H9 (cell line): ENCODE data around the gene NAE1. TPM values are rescaled to one million over a fixed set of nuclear protein-coding genes. Genes with fewer than 3 reads are reported as not detected.

Experiments
- DNase-seq: peaks from one replicate; pipeline ENCODE4 v3.0.0-alpha.2; 2017
- H2AFZ ChIP-seq: one replicate; pipeline ENCODE4 v1.6.1; 2013; ENCODE audit warnings: mild to moderate bottlenecking, low read length, control low read depth, moderate library complexity
- H2AK5ac ChIP-seq: 2 replicates; pipeline ENCODE4 v1.6.1; 2013; ENCODE audit warnings: low read length, control low read depth, mixed read lengths; ENCODE audit not compliant: insufficient read length
- H2BK120ac ChIP-seq: one replicate; pipeline ENCODE4 v1.6.1; 2013; ENCODE audit warnings: low read depth, mild to moderate bottlenecking, low read length, control low read depth, inconsistent platforms; ENCODE audit not compliant: poor library complexity, severe bottlenecking
- H2BK12ac ChIP-seq: 2 replicates; pipeline ENCODE4 v1.6.1; 2013; ENCODE audit warnings: low read length, control low read depth, mixed read lengths, low read depth; ENCODE audit not compliant: insufficient read length
- H2BK15ac ChIP-seq: 2 replicates; pipeline ENCODE4 v1.6.1; 2013; ENCODE audit warnings: low read depth, low read length, control low read depth
- H2BK20ac ChIP-seq: one replicate; pipeline ENCODE4 v1.6.1; 2013; ENCODE audit warnings: low read depth, mild to moderate bottlenecking, low read length, control low read depth, inconsistent platforms; ENCODE audit not compliant: poor library complexity, severe bottlenecking
- H2BK5ac ChIP-seq: 2 replicates; pipeline ENCODE4 v1.6.1; 2013; ENCODE audit warnings: low read length, control low read depth, mixed read lengths; ENCODE audit not compliant: insufficient read length
- H3K14ac ChIP-seq: 2 replicates; pipeline ENCODE4 v1.6.1; 2013; ENCODE audit warnings: low read length, control low read depth; ENCODE audit not compliant: insufficient read depth
- H3K18ac ChIP-seq: 2 replicates; pipeline ENCODE4 v1.6.1; 2013; ENCODE audit warnings: low read depth, mild to moderate bottlenecking, mixed read lengths, low read length, control low read depth; ENCODE audit not compliant: insufficient read length
- H3K23ac ChIP-seq: 2 replicates; pipeline ENCODE4 v1.6.1; 2013; ENCODE audit warnings: low read length, control low read depth, mixed read lengths, low read depth; ENCODE audit not compliant: insufficient read length
- H3K23me2 ChIP-seq: 2 replicates; pipeline ENCODE4 v1.6.1; 2013; ENCODE audit warnings: low read depth, mild to moderate bottlenecking, mixed read lengths, low read length, control low read depth; ENCODE audit not compliant: insufficient read length, poor library complexity, severe bottlenecking
- H3K27ac ChIP-seq: 2 replicates; pipeline ENCODE4 v1.5.1; 2013; ENCODE audit warnings: low read length, control low read depth, mixed read lengths, low read depth; ENCODE audit not compliant: insufficient read length
- H3K27me3 ChIP-seq: 2 replicates; pipeline ENCODE4 v1.6.1; 2013; ENCODE audit warnings: low read length, control low read depth, inconsistent platforms; ENCODE audit not compliant: insufficient read depth
- H3K4ac ChIP-seq: 2 replicates; pipeline ENCODE4 v1.6.1; 2013; ENCODE audit warnings: low read depth, mild to moderate bottlenecking, control low read depth, inconsistent platforms, low read length, moderate library complexity
- H3K4me1 ChIP-seq: 2 replicates; pipeline ENCODE4 v1.6.1; 2013; ENCODE audit warnings: low read length, control low read depth, inconsistent platforms; ENCODE audit not compliant: insufficient read depth
- H3K4me2 ChIP-seq: 2 replicates; pipeline ENCODE4 v1.6.1; 2013; ENCODE audit warnings: low read length, control low read depth, mixed read lengths; ENCODE audit not compliant: insufficient read length, insufficient read depth
- H3K56ac ChIP-seq: 2 replicates; pipeline ENCODE4 v1.6.1; 2013; ENCODE audit warnings: low read depth, mild to moderate bottlenecking, mixed read lengths, low read length, control low read depth; ENCODE audit not compliant: insufficient read length
- H3K79me1 ChIP-seq: 2 replicates; pipeline ENCODE4 v1.6.1; 2013; ENCODE audit warnings: low read depth, mild to moderate bottlenecking, moderate library complexity, low read length, control low read depth, inconsistent platforms; ENCODE audit not compliant: insufficient read depth, poor library complexity, severe bottlenecking
- H3K79me2 ChIP-seq: 2 replicates; pipeline ENCODE4 v1.6.1; 2013; ENCODE audit warnings: low read length, control low read depth, inconsistent platforms; ENCODE audit not compliant: insufficient read depth
- H3K9ac ChIP-seq: 2 replicates; pipeline ENCODE4 v1.6.1; 2013; ENCODE audit warnings: low read length, control low read depth, mixed read lengths; ENCODE audit not compliant: insufficient read length; ENCODE audit errors: extremely low read depth
- H3K9me3 ChIP-seq: one replicate; pipeline ENCODE4 v1.6.1; 2013; ENCODE audit warnings: low read depth, low read length, inconsistent platforms; ENCODE audit not compliant: control insufficient read depth
- H3T11ph ChIP-seq: one replicate; pipeline ENCODE4 v1.6.1; 2013; ENCODE audit warnings: mild to moderate bottlenecking, low read length, control low read depth, inconsistent platforms
- H4K20me1 ChIP-seq: one replicate; pipeline ENCODE4 v1.6.1; 2013; ENCODE audit not compliant: control insufficient read depth, insufficient read length, insufficient read depth
- H4K5ac ChIP-seq: 2 replicates; pipeline ENCODE4 v1.6.1; 2013; ENCODE audit warnings: low read depth, mild to moderate bottlenecking, mixed read lengths, low read length, control low read depth; ENCODE audit not compliant: insufficient read length
- H4K8ac ChIP-seq: replicated peaks from 2 replicates; pipeline ENCODE4 v1.6.1; 2013; ENCODE audit warnings: low read length, control low read depth, mixed read lengths, low read depth; ENCODE audit not compliant: insufficient read length
- H4K91ac ChIP-seq: 2 replicates; pipeline ENCODE4 v1.6.1; 2013; ENCODE audit warnings: low read depth, mild to moderate bottlenecking, moderate library complexity, mixed read lengths, low read length, control low read depth; ENCODE audit not compliant: insufficient read length
- H3K27ac Mint-ChIP-seq, 3 experiments: 2 replicates in 2 of 3; 3 replicates in 1 of 3; pipeline ENCODE4 v1.8.0; 2020 to 2021; ENCODE audit warnings: mixed read lengths in 3 of 3, mild to moderate bottlenecking in 1 of 3, moderate library complexity in 1 of 3
- H3K27me3 Mint-ChIP-seq: 2 replicates; pipeline ENCODE4 v1.8.0; 2021; ENCODE audit warnings: low read depth, mild to moderate bottlenecking, moderate library complexity, mixed read lengths
- H3K36me3 Mint-ChIP-seq, 3 experiments: 2 replicates in 2 of 3; 3 replicates in 1 of 3; pipeline ENCODE4 v1.8.0; 2020 to 2021; ENCODE audit warnings: low read depth in 3 of 3, mixed read lengths in 3 of 3; ENCODE audit not compliant: insufficient read depth in 1 of 3
- H3K4me1 Mint-ChIP-seq, 2 experiments: 2 replicates each; pipeline ENCODE4 v1.8.0; 2020; ENCODE audit warnings: mixed read lengths in 2 of 2
- H3K4me3 Mint-ChIP-seq, 2 experiments: 2 replicates in 1 of 2; 3 replicates in 1 of 2; pipeline ENCODE4 v1.8.0; 2020 to 2021; ENCODE audit warnings: mild to moderate bottlenecking in 2 of 2, mixed read lengths in 2 of 2, moderate library complexity in 1 of 2
- H3K9me3 Mint-ChIP-seq, 2 experiments: 2 replicates in 1 of 2; 3 replicates in 1 of 2; pipeline ENCODE4 v1.8.0; 2020; ENCODE audit warnings: mild to moderate bottlenecking in 2 of 2, mixed read lengths in 2 of 2, moderate library complexity in 1 of 2
- total RNA-seq: library from RNA; stranded (reverse); gene quantifications from 2 replicates; pipeline ENCODE4 v1.2.1, GENCODE V29; 2021
- TF ChIP-seq, protein P1 (sequence below): fragments of 200-600 bp; sonication (generic); conservative IDR thresholded peaks from 3 replicates; pipeline ENCODE4 v1.8.0; 2021; ENCODE audit warnings: antibody characterized with exemption, mild to moderate bottlenecking

The NAE1 gene
- total RNA-seq, 1 experiment from 2014 or later: 144 TPM

- Histone ChIP-seq H2AFZ (no peak overlapping the region), H3K56ac (no peak overlapping the region), H3K4me2 (peak overlapping the region; percentile 52), H4K91ac (no peak overlapping the region), H3K79me1 (no peaks in the 10 kb centered on the region), H2BK20ac (no peak overlapping the region), H2BK12ac (no peak overlapping the region), H3K79me2 (no peaks in the 10 kb centered on the region), H3K27ac (no peak overlapping the region), H2BK120ac (no peak overlapping the region), H3K9me3 (no peaks in the 10 kb centered on the region), H3K14ac (no peak overlapping the region), H4K8ac (no peak overlapping the region), H3K27me3 (no peaks in the 10 kb centered on the region), H2BK15ac (no peak overlapping the region), H3K4me1 (no peaks in the 10 kb centered on the region; the same call in 1 of the 2 replicates), H3K18ac (no peak overlapping the region), H2BK5ac (no peak overlapping the region), H3K4ac (no peak overlapping the region), H4K20me1 (no peaks in the 10 kb centered on the region), H4K5ac (no peak overlapping the region), H3T11ph (no peak overlapping the region), H3K23ac (no peak overlapping the region), H3K23me2 (no peaks in the 10 kb centered on the region), H3K9ac (no peak overlapping the region), H2AK5ac (no peak overlapping the region)
- no peak overlapping the region for H3K27ac Mint-ChIP-seq
- TF ChIP-seq, protein P1, sequence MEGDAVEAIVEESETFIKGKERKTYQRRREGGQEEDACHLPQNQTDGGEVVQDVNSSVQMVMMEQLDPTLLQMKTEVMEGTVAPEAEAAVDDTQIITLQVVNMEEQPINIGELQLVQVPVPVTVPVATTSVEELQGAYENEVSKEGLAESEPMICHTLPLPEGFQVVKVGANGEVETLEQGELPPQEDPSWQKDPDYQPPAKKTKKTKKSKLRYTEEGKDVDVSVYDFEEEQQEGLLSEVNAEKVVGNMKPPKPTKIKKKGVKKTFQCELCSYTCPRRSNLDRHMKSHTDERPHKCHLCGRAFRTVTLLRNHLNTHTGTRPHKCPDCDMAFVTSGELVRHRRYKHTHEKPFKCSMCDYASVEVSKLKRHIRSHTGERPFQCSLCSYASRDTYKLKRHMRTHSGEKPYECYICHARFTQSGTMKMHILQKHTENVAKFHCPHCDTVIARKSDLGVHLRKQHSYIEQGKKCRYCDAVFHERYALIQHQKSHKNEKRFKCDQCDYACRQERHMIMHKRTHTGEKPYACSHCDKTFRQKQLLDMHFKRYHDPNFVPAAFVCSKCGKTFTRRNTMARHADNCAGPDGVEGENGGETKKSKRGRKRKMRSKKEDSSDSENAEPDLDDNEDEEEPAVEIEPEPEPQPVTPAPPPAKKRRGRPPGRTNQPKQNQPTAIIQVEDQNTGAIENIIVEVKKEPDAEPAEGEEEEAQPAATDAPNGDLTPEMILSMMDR: no peak
- no peak overlapping the region for H3K4me3 Mint-ChIP-seq
- no peak for DNase-seq
- H3K4me1 Mint-ChIP-seq: peaks cover 12% of the 10 kb centered on the region in 2 experiments
- no peaks in the 10 kb centered on the region; a peak in 1 of 5 replicates for H3K9me3 Mint-ChIP-seq
- H3K27me3 Mint-ChIP-seq: peaks cover 5% of the 10 kb centered on the region
- no peaks in the 10 kb centered on the region for H3K36me3 Mint-ChIP-seq
These were observed 42.9 kb upstream of the NAE1 start for GRCh38 chr16:66873685-66874055.
